HepG2 (cell line): ENCODE measurements around the gene HIBADH. TPM values are rescaled to one million over a fixed set of nuclear protein-coding genes. Genes with fewer than 3 reads are reported as not detected.
A peak's percentile ranks its signal among the peaks of the same experiment; 100 is the strongest.

ENCODE experiments used
- ATAC-seq: fragments of 200-7000 bp; cut with Tn5 transposase; 3 replicates; pipeline ENCODE4 v1.9.1; 2020; ENCODE audit warnings: mild to moderate bottlenecking, moderate library complexity
- BruUV-seq: library from RNA; stranded (reverse); fragments of 400-500 nt; replicated peaks from 2 replicates; lab custom pipeline; 2021; lab: Mats Ljungman, UMichigan
- CTCF ChIA-PET: fragments of 300-600 bp; formaldehyde crosslinking; extraction: SDS; loops from one replicate; lab custom pipeline; 2021; ENCODE audit warnings: low total read pairs, inconsistent platforms, low intra/inter-chr PET ratio; lab: Yijun Ruan, JAX
- POLR2A ChIA-PET: fragments of 350-600 bp; sonication (Branson Sonifier 250); formaldehyde crosslinking; loops from one replicate; lab custom pipeline; 2020; ENCODE audit warnings: antibody characterized with exemption, inconsistent platforms; lab: Yijun Ruan, JAX
- DNase-seq: peaks from one replicate; pipeline ENCODE4 v3.0.0-alpha.2; 2015; ENCODE audit warnings: low spot score
- FAIRE-seq: peaks from 3 replicates; lab custom pipeline; 2011; peaks lifted over from hg19 to GRCh38; lab: Jason Lieb, UNC
- H2AFZ ChIP-seq: one replicate; pipeline ENCODE4 v1.6.1; 2011; ENCODE audit warnings: low read length, inconsistent platforms
- H3K27ac ChIP-seq: fragments of 300-600 bp; 3 replicates; pipeline ENCODE4 v1.8.0; 2011; ENCODE audit warnings: mixed run types, mild to moderate bottlenecking, mixed read lengths, low read length, inconsistent platforms; ENCODE audit not compliant: insufficient read depth; ENCODE audit errors: extremely low read length
- H3K27me3 ChIP-seq, 2 experiments: fragments of 200-600 bp in 1 of 2; 2 replicates in 1 of 2; 3 replicates in 1 of 2; pipeline versions ENCODE4 v1.6.0 to v1.8.0; 2011; ENCODE audit warnings: low read length in 2 of 2, mild to moderate bottlenecking in 2 of 2, moderate library complexity in 2 of 2, inconsistent platforms in 1 of 2; ENCODE audit not compliant: insufficient read depth in 2 of 2, control insufficient read depth in 1 of 2
- H3K36me3 ChIP-seq, 2 experiments: fragments of 200-600 bp in 1 of 2; replicated peaks in 1 of 2; 2 replicates in 1 of 2; 3 replicates in 1 of 2; pipeline versions ENCODE4 v1.5.1 to v1.8.0; 2011; ENCODE audit warnings: low read length in 2 of 2, inconsistent platforms in 1 of 2; ENCODE audit not compliant: insufficient read depth in 2 of 2, control insufficient read depth in 1 of 2
- H3K4me1 ChIP-seq: 2 replicates; pipeline ENCODE4 v1.5.1; 2012; ENCODE audit warnings: low read length, inconsistent platforms; ENCODE audit not compliant: insufficient read depth
- H3K4me2 ChIP-seq: 2 replicates; pipeline ENCODE4 v1.6.0; 2011; ENCODE audit warnings: low read depth, low read length, inconsistent platforms
- H3K4me3 ChIP-seq, 3 experiments: fragments of 200-600 bp in 1 of 3; sonication (generic), shearing (Covaris generic) in 1 of 3; replicated peaks in 1 of 3; 2 replicates each; pipeline ENCODE4 v1.5.1; 2011 to 2016; ENCODE audit warnings: low read length in 3 of 3, inconsistent platforms in 2 of 3, low read depth in 2 of 3, mild to moderate bottlenecking in 2 of 3, control low read depth in 1 of 3, mixed read lengths in 1 of 3; ENCODE audit not compliant: insufficient read depth in 1 of 3
- H3K79me2 ChIP-seq: one replicate; pipeline ENCODE4 v1.6.1; 2011; ENCODE audit warnings: low read length, inconsistent platforms; ENCODE audit not compliant: insufficient read depth
- H3K9ac ChIP-seq: 2 replicates; pipeline ENCODE4 v1.6.0; 2011; ENCODE audit warnings: mild to moderate bottlenecking, low read depth, low read length, inconsistent platforms; ENCODE audit not compliant: insufficient read depth
- H3K9me3 ChIP-seq: 2 replicates; pipeline ENCODE4 v1.5.1; 2012; ENCODE audit warnings: mild to moderate bottlenecking, low read length
- H4K20me1 ChIP-seq: 2 replicates; pipeline ENCODE4 v1.6.0; 2011; ENCODE audit warnings: inconsistent platforms, mild to moderate bottlenecking, low read length, moderate library complexity; ENCODE audit not compliant: insufficient read depth
- ASH2L ChIP-seq: fragments of 300-600, 200-600 bp; sonication (generic); IDR thresholded peaks from 2 replicates; pipeline ENCODE4 v1.7.0; 2017; ENCODE audit warnings: low read depth, mild to moderate bottlenecking, moderate library complexity, mixed read lengths, low read length; ENCODE audit not compliant: insufficient read length
- HOXA7 ChIP-seq: sonication (generic); formaldehyde crosslinking; IDR thresholded peaks from 2 replicates; pipeline ENCODE4 v1.8.1; 2022; ENCODE audit warnings: mild to moderate bottlenecking, missing genetic modification reagents, moderate library complexity
- NR3C1 ChIP-seq: sonication (generic); formaldehyde crosslinking; IDR thresholded peaks from 2 replicates; pipeline ENCODE4 v1.4.0; 2020; ENCODE audit warnings: missing genetic modification reagents
- whole genome bisulfite sequencing: methylation state at CpG from one replicate; pipeline ENCODE4 v1.1.6; 2017; ENCODE audit warnings: low lambda C conversion rate; 5-methylcytosine and 5-hydroxymethylcytosine counted together
- in situ Hi-C: cut with HindIII; loops from 2 replicates; pipeline ENCODE4 v1.10.0; 2017; ENCODE audit warnings: low pct_unique_long_range_greater_than_20kb; ENCODE audit not compliant: extremely low pct_ligation_motif_present
- intact Hi-C: fragments of 100-400 bp; cut with micrococcal nuclease; formaldehyde crosslinking; loops from one replicate; pipeline ENCODE4 v1.10.0; 2022; ENCODE audit not compliant: unreplicated experiment
- polyA plus RNA-seq, 8 experiments: library from polyadenylated mRNA; depleted of rRNA in 3 of 8; stranded (reverse) in 7 of 8; unstranded in 1 of 8; fragments of >200 nt; fragmentation: Illumina TruSeq in 4 of 8; extraction: Trizol in 4 of 8; gene quantifications; 2 replicates each; pipeline versions ENCODE4 v1.2.1 to v1.2.3, GENCODE V29; 2011 to 2016; ENCODE audit warnings: low read depth in 4 of 8, missing spikeins in 1 of 8, mixed read lengths in 1 of 8; ENCODE audit not compliant: insufficient read depth in 1 of 8
- total RNA-seq, 5 experiments: library from RNA; depleted of rRNA; stranded (reverse); fragments of >200 nt; fragmentation: Illumina TruSeq; extraction: Trizol; gene quantifications; 2 replicates each; pipeline ENCODE4 v1.2.3, GENCODE V29; 2016; ENCODE audit warnings: low read depth in 1 of 5
- TF ChIP-seq, protein P1 (sequence below): sonication (generic); formaldehyde crosslinking; IDR thresholded peaks from 2 replicates; pipeline ENCODE4 v1.4.0; 2020; ENCODE audit warnings: missing genetic modification reagents

The HIBADH gene
- total and polyA plus RNA-seq, 2 of the 13 experiments (the other 11 are each of a cell fraction or from before 2014, with no cell fraction given), result 49.9 to 59.5 TPM

DNA sequence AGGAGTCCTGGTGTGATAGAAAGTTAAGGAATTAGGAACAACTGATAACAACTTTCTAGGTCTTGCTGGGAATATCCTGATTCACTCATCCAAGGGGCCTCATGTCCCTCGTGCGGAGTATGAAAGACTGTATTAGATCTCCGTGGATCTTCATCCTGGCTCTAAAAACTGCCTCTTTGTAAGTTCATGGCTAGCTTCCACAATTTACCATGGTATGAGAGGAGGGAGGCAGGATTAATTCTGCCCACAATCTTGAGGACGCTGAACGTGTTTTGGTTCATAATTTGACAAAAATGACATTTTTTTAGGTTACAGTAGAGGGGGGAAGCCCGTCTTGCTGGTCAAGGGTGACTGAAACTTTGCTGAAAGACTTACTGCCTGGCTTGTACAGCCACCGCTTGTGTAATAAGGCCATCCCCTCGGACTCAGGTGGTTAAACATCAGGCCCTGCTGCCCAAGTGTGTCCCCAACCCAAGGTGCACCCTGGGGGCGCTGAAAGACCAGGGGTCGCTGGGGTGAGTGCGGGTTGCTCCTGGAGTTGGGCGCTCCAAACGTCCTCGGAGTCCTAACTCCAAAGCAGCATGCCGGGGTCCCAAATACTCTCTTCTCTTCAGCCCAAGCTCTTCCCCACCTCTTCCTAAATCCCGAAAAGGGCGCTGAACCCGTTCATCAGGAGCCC, 733 bp downstream of the HIBADH start (continued):
- no peak for TF ChIP-seq HOXA7 (CRISPR knock-in tag)

DNA sequence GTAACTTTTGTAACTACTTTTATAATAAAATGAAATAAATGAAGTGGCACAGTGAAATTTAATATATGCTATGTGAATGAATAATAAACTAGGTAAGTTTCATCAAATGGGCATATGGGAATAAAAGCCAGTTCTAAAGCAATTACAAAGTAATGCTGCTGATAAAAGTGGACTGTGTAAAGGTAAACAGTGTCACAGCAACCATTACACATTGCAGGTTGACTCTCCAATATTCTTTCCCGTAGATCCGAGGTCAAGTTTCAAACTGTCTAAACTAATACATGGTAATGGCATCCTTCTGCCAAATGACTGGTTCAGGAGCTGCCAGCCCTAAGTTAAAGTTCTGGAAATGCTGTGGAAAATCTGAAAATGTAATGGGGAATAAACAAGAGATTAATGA, 6.0 kb downstream of the HIBADH start:
- H3K4me1 ChIP-seq, result peaks cover 23% of the 10 kb centered on the region
- FAIRE-seq (no peak), DNase-seq (no peak), ATAC-seq (no peak)
- POLR2A ChIA-PET, result no interaction called here
- H4K20me1 ChIP-seq, result no peaks in the 10 kb centered on the region
- intact Hi-C loops (no loop called here), in situ Hi-C loops (no loop called here)
- TF ChIP-seq, protein P1, sequence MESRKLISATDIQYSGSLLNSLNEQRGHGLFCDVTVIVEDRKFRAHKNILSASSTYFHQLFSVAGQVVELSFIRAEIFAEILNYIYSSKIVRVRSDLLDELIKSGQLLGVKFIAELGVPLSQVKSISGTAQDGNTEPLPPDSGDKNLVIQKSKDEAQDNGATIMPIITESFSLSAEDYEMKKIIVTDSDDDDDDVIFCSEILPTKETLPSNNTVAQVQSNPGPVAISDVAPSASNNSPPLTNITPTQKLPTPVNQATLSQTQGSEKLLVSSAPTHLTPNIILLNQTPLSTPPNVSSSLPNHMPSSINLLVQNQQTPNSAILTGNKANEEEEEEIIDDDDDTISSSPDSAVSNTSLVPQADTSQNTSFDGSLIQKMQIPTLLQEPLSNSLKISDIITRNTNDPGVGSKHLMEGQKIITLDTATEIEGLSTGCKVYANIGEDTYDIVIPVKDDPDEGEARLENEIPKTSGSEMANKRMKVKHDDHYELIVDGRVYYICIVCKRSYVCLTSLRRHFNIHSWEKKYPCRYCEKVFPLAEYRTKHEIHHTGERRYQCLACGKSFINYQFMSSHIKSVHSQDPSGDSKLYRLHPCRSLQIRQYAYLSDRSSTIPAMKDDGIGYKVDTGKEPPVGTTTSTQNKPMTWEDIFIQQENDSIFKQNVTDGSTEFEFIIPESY (CRISPR knock-in tag), result no peak
- TF ChIP-seq NR3C1 (CRISPR knock-in tag), result no peak
- no peak for TF ChIP-seq ASH2L
- TF ChIP-seq, all 625 proteins: peak for 0
- Histone ChIP-seq H3K9ac (no peak overlapping the region), H3K4me2 (no peak overlapping the region), H3K79me2 (peaks cover 16% of the 10 kb centered on the region), H2AFZ (no peak overlapping the region), H3K4me3 (no peak overlapping the region), H3K27ac (peak overlapping the region; percentile 9), H3K36me3 (no peaks in the 10 kb centered on the region; a peak in 1 of 5 replicates), H3K9me3 (no peaks in the 10 kb centered on the region), H3K27me3 (no peaks in the 10 kb centered on the region; a peak in 1 of 5 replicates)
- CTCF ChIA-PET, result no interaction called here
- BruUV-seq, result no TSS peak
- WGBS, result 91% methylated on average over 2 of the region's 2 CpGs
